ENCODE results near the gene ZNF565.

DNA sequence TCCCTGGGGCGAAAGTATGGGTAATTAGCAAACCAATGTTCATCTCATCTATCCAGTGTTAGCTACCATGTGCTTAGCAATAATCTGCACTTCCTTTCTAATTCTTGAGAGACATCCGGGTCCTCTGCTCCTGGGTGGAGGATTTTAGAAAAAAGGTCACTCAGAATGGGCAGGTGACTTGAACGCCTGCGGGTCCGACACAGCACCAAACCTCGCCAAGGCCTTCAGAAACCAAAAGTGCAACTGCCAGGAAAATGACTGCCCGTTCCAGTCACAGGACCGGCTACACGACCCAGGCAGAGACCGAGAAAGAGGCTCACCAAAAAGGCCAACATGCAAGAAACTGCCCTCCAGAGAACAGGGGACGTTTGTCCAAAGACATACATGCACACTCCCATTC lies 40.4 kb upstream of the ZNF565 start:
- no peak for TF ChIP-seq POLR2A (IDR thresholded peaks at IDR 0.05)
- TF ChIP-seq, protein P1, sequence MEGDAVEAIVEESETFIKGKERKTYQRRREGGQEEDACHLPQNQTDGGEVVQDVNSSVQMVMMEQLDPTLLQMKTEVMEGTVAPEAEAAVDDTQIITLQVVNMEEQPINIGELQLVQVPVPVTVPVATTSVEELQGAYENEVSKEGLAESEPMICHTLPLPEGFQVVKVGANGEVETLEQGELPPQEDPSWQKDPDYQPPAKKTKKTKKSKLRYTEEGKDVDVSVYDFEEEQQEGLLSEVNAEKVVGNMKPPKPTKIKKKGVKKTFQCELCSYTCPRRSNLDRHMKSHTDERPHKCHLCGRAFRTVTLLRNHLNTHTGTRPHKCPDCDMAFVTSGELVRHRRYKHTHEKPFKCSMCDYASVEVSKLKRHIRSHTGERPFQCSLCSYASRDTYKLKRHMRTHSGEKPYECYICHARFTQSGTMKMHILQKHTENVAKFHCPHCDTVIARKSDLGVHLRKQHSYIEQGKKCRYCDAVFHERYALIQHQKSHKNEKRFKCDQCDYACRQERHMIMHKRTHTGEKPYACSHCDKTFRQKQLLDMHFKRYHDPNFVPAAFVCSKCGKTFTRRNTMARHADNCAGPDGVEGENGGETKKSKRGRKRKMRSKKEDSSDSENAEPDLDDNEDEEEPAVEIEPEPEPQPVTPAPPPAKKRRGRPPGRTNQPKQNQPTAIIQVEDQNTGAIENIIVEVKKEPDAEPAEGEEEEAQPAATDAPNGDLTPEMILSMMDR (IDR thresholded peaks at IDR 0.05) = no peak
